Activated CD4-positive, alpha-beta T cell treated with anti-CD3 and anti-CD28 coated beads, Interleukin-2, amount 50 U/mL, for 16 hours (primary cell): ENCODE measurements around the gene APC.

Source experiments
- DNase-seq: peaks from one replicate; pipeline ENCODE4 v3.0.0-alpha.2; 2020

APC gene

DNA sequence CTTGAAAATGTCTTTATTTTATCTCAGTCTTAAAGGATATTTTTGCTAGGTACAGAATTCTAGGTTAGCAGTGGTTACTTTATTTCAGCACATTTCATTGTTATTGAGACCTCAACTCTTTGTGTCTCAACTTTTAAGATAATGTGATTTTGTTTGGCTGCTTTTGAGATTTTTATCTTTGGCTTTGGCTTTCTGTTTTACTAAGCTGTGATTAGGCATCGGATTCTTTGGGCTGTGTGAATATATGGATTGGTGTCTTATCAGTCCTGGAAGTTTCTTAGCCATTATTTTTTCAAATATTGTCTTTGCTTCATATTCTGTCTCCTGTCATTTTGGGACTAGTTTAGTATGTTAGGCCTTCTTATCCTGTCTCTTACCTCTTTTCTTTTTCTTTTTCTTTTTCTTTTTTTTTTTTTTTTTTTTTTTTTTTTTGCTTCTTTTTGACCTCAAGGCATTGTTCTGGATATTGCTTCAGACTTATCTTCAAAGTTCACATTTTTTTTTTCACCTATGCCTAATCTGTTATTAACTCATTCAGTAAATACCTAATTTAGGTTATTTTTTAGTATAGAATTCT lies 20.1 kb upstream of the APC start:
- no peak for DNase-seq

DNA sequence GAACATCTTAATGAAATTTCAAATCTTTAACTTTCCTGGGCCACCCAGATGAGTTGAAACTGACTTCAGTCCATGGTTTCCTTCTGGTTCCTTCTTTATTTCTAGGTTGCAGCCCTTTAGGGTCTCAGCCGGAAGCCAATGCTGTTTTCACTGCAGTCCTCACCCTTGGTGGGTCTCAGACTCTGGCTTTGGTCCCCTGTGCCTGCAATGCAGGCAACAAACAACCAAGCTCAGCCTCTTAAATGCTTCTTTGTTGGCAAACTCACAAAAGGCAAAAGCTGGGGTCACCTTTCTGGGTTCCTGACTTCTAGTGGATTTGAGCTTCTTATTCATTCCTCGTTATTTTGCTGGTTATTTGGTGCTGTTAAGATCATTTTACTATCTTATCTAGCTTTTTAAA lies 19.3 kb upstream of the APC start:
- DNase-seq, result no peak

DNA sequence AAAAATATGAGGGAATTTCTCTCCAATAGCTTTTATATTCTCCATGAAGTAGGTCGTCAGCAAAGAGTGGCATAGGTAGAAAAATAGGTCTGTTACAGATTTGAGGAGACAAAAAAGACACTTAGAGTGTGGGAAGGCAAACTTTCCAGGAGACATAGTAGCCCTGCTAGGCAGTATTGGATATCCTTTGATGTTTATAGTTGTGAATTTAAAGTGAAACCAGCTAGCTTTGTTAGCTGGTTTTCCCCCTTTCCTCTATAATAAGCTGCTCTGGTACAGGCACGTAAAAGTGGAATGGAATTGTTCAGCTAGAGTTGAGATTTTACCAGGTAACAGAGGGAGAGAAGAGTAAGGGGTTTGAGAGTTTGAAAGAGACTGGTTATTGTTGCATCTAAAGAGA lies 17.1 kb upstream of the APC start:
- no peak for DNase-seq

DNA sequence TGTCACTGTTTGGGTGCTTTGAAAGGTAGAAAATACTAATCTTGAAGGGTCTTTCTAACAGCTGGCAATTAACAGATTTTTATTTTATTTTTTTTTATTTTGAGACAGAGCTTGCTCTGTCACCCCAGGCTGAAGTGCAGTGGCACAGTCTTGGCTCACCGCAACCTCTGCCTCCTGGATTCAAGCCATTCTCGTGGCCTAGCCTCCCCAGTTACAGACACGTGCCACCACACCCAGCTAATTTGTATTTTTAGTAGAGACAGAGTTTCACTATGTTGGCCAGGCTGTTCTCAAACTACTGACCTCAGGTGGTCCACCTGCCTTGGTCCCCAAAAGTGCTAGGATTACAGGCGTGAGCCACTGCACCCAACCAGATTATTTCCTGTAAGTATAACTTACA lies 12.8 kb upstream of the APC start:
- no peak for DNase-seq

DNA sequence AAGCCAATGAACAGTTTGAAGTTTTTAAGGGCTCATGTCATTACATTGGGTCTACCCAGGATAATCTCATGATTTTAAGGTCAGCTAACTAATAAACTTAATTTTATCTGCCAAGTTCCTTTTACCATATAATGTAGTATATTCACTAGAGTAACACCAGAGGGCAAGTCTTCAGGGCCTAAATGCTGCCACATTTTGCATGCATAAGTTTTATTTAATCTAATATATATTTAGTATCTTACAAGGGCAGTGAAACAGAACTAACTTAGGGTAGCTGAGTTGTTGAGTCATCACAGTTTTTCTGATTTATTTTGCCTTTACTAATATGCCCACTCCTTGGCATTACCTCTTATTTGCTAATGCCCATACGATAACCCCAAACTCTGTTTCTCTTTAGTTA lies 8.1 kb upstream of the APC start:
- DNase-seq, result no peak

DNA sequence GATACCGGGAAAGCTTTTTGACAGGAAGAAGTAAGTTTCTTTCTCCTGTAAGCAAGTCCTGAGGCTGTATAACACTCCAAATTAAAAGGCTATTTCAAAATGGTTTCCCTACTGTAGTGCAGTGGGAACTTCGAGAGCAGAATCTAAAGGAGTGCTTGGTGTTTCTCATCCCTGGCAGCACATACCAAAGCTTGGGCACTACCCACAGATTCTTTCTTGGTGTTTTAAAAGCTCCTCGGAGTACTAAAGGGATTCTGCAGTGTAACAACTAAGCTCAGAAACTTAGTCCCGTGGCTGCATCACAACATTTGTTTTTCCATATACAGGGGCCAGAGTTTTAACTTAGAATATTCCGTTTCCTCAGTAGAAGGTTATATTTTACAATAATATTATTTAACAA lies 5.6 kb upstream of the APC start:
- DNase-seq, result no peak

DNA sequence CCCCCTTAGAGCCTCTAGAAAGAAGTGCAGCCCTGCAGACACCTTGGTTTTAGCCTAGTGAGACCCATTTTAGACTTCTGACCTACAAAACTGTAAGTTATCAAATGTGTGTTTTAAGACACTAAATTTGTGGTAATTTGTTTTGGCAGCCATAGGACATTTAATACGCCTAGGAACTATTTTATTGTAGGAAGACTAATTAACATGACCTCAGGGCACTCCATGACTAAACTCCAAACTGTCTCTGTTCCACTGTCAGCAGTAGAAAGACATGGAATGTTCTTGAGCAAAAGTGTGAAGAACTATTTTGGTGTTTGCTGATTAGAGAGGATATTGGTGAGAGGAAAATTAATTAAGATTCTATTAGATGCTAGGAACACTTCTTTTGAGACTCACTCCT lies 4.1 kb upstream of the APC start:
- no peak for DNase-seq

DNA sequence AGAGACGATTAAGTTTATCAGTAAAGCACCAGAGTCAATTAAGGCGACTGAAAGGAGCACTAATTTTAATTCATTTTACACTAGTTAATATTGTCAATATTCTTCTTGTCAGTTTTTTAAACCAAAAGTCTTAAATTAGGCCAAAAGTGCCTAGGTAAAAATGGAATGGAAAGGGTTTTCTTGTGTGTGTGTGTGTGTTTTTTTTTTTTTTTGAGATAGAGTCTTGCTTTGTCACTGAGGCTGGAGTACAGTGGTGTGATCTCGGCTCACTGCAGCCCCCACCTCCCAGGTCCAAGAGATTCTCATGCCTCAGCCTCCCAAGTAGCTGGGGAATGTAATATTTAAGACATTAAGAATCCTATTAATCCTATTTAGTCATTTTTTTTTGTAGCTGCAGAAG lies 3.1 kb upstream of the APC start:
- no peak for DNase-seq

DNA sequence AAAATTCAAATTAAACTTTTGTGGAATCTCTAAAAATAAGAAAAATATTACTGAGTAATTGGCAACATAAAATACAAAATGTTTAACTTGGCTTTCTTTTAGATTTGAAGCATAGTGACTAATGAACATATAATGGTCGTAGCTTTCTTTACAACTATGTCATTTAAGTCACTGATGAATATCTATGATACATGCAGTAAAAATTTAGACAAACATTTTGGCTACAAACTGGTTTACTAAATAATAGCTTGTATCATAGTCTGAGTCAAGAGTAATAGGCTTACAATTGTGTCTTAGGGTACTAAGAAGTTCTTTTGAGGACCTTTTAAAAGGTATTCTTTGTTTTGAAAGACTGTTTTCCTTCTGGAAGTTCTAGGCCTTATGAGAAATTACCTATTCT lies 2.0 kb upstream of the APC start:
- no peak for DNase-seq

DNA sequence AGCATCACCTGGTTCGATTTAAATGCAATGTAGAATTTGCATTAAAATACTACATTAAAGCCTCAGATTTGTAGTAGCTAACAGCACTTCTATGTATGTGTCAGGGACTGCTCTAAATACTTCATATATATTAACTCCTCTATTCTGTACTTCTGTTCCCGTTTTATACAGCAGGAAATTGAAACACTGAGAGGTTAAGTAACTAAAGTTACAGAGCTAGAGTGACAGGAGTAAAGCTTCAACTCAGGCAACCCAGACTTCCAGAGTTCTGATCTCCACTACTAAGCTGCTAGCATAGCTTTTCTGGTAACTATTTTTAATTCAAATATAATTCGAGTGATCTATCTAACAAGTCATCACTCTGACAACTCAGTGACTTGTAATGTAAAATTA lies 619 bp upstream of the APC start:
- no peak for DNase-seq

DNA sequence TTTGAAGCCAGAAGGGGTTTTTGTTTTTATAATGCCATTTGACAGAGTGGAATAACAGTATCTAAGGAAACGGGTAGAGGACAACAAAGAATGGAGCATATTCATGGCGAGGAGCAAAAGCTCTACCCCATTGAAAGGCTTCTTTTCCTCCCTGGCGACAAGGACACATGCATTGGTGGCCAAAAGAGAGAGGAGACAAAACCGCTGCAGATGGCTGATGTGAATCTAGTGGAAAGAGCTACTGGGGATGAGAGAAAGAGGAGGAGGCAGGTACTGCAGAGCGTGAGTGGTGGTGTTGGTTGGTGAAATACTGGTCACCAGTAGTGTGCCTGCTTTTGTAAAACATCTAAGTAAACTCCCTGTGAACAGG lies 491 bp downstream of the APC start:
- no peak for DNase-seq

DNA sequence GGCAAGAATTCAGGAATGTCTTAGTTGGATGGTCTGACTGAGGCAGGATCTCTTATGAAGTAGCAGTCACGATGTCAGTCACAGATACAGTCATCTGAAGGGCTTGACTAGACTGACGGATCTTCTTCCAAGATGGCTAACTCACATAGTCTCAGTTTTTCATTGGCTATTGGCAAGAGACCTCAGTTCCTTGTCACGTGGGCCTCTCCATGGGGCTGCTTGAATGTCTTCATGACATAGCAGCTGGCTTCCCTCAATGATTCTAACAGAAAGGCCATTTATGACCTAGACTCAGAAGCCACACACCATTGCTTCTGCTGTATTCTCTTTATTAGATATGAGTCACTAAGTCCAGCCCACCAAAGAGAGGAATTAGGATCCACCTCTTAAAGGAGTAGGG lies 4.7 kb downstream of the APC start:
- no peak for DNase-seq

DNA sequence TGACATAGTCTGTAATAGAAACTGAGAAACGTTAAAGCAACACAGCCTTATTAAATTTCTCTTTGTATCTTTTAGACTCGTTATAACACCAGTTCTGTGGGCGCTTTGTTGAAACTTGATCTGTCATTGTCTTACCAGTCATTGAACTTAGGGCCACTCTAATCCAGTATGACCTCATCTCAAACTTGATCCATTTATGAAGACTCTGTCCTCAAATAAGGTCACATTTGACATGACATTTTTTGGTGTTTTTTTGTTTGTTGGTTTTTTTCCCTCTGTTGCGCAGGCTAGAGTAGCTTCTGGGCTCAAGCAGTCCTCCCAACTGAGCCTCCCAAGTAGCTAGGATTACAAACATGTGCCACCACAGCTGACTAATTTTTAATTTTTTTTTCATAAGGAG lies 5.9 kb downstream of the APC start:
- no peak for DNase-seq

DNA sequence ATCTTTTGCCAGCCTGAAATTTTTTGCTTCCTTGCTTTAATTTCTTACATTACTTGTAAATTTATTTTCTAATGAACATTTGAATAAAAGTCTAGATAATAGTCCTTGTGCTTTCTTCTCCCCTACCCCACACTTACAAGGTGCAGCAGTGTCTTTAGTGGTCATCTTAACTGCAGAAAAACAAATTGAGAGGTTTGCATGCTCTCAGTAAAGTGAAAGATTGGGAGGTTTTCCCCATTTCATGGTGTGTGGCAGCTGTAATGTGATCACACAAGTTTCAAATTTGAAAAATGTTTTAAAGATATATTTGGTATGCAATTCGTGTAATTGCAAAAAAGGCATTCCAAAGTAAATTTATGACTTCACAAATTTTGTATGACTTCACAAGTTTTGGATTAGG lies 14.7 kb downstream of the APC start:
- no peak for DNase-seq

DNA sequence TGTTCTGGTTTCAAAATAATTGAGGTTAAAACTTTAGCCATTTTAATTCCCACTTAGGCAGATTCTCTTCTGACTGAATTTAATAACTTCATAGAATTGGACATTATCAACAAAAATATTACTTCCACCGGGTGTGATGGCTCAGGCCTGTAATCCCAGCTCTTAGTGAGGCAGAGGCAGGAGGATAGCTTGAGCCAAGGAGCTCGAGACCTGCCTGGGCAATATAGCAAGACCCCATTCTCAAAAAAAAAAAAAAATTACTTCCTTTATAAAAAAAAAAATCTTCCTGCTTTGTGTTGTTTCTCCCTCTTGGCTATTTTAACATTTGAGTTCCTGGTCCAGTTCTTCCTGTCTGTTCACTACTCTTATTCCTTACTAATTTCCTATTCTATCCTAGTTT lies 18.0 kb downstream of the APC start:
- no peak for DNase-seq

DNA sequence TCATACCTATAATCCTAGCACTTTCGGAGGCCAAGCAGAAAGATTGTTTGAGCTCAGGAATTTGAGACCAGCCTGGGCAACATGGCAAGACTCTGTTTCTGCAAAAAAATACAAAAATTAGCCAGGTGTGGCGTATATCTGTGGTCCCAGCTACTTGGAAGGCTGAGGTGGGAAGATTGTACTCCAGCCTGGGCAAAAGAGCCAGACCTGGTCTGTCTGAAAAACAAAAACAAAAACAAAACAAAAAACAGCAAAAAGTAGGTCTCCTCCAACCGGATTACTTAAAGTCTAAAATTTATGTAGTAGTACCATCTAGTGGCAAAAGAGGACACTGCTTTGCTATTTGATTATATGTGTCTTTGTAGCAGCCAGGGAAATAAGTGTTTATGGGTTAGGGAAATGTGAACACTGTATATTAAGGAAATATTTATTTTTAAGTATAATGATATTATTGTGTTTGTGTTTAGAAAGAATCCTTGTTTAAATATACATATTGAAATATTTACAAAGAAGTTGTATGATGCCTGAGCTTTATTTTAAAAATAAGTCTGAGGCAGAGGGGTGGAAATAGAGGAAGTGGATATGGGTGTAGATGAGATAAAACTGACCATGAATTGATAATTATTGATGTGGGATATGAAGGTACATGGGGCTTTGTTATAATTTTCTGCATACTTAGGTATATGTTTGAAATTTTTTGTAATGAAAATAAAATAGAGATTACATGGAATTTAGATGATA lies 20.0 kb downstream of the APC start:
- DNase-seq, result peak; percentile 62

DNA sequence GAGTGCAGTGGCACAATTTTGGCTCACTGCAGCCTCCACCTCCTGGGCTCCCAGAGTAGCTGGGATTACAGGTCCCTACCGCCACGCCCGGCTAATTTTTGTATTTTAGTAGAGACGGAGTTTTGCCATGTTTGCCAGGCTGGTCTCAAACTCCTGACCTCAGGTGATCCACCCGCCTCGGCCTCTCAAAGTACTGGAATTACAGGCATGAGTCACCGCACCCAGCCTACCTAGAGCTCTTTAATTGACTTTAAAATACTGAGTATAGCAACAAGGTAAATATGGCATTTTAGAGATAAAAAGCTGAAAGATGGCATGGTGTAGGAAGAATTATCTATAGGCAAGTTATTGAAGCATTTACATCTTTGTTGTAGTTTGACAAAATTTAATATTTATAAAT lies 21.0 kb downstream of the APC start:
- no peak for DNase-seq

DNA sequence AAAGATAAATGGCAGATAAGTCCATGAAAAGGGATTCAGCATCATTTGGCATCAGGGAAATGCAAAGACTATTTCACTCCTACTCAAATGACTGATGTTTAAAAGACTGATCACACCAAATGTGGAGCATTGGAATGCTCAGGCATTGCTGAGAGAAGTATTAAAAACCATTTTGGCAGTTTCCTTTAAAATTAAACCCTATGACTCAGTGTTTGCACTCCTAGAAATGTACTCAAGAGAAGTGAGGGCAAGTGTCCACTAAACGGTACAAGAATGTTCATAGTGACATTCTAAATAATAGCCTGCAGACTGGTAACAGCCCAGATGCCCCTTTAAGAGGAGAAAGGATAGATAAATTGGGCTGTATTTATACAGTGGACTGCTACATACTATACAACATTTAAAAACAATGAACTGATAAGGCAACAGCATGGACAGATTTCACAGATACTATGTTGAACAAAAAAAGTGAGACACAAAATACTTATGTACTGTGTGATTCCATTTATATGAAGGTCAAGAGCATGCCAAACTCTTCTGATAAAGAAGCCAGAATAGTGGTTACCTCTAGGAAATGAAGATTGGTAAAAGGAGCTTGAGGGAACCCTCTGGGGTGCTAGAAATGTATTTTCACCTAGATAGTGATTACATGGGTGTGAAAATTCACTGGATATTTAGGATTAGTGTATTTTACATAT lies 24.6 kb downstream of the APC start:
- no peak for DNase-seq

DNA sequence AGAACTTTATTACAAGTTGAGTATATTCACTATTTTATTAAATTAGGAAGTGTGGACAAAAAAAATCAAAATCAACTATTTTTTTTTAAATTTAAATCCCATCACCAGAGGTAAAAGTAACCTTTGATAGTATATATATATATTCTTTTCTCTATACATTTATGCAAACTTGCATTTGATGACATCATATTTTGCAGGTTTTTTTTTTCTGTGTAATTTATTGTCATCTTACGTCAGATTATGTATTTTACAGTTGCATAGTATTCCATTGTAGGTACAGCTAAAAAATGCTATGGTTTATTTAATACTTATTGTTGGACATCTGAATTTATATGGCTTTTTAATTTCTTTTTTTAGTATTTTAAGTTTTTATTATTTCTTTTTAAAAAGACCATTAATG lies 25.5 kb downstream of the APC start:
- no peak for DNase-seq

DNA sequence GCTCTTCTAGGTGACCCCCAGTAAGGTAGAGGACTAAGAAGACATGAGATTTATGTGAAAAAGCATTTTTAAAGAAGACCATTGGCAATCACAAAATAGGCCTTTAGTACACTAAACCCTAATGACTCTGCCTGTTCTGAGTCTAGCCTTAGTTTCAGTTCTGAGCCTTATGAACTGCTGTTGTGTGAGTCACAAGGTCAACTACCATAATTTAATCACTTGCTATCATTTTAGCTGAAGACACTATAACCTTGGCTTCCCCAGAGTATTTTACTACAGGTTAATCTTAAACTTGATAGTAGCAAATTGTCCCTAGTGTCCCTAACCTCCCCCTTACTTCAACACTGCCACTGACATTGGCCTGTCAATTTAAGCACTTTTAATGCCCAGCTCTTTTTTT lies 34.4 kb downstream of the APC start:
- peak; percentile 28 for DNase-seq

DNA sequence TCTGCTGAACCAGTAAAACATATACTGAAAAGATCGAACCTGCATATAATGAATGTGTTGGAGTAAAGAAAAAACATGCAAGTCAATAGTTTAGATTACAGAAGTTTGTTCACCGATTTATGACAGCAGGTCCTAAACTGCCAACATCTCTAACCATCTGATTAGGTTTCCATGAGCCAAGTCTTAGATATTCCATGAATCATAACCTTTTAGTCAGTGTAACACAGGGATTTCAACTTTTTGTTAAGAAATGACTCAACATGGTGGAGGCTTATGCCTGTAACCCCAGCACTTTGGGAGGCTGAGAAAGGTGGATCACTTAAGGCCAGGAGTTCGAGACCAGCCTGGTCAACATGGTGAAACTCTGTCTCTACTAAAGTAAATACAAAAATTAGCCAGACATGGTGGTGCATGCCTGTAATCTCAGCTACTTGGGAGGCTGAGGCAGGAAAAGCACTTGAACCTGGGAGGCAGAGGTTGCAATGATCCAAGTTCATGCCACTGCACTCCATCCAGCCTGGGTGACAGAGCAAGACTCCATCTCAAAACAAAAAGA lies 38.7 kb downstream of the APC start:
- no peak for DNase-seq

DNA sequence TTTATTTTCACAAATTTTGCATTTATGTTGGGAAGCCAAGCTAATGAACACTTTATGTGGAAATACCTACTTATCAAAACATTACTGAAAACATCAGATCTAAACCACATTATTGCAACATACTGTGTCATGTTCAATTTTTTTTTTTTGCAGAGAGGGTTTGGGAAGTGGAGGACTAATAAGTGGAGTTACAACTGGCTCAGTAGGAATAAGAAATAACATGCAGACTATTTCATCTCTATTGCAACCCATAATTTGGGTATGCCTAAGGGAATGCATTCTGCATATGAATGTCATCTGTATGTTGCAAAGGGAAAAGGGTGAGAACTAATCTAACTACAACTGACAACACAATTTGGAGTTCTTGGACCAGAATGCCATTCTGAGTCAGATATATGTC lies 41.8 kb downstream of the APC start:
- DNase-seq, result no peak

DNA sequence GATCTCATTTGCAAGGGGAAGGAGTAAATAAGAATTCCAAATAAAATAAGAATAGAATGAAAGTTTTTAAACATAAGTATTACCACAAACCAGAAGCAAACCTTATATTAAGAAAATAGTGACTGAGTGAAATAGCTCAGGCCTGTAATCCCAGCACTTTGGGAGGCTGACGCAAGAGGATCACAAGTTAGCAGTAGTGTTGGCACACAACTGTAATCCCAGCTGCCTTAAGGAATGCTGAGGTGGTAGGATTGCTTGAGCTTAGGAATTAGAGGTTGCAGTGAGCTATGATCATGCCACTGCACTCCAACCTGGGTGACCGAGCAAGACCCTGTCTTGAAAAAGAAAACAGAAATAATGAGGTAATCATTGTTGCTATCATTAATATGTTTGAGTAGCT lies 47.0 kb downstream of the APC start:
- no peak for DNase-seq

DNA sequence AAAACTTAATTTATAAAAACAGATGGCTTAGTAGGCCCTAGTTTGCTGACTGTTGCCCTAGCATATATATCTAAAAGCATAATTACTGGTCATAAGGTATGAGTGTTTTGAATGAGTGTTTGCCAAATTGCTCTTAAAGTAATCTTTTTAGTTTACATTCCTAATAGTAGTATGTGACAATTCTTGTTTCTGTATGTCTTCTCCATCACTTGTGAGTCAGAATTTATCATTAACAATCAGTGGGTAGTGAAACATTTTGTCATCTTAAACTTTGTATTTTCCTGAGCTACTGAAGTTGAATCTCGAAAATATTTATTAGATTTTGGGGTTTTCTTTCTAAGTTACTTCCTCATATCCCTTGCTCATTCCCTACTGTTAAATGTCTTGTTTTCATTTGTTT lies 49.6 kb downstream of the APC start:
- DNase-seq, result no peak

DNA sequence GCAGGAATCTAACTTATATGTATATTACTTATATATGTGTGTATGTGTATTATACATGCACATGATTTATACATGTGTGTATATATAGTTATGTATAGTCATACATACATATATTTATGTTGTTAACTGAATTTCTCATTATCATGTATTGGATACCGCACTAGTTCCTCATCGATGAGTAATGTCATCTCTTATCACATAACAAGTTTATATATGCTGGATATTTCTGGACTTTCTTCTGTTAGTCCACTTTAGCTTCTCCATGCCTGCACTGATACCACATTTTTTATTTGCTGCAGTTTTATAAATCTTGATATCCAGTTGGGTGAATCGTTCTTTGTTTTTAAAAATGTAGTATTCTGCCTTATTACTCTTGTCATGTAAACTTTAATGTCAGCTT lies 50.2 kb downstream of the APC start:
- no peak for DNase-seq
